DOHH2 (cell line): Measurements from ENCODE around the gene LRRC3B.

ENCODE experiments used
- H3F3A ChIP-seq: fragments of 200-600 bp; sonication (generic), shearing (Covaris generic); 2 replicates; pipeline ENCODE4 v1.6.0; 2016; ENCODE audit warnings: antibody characterized with exemption, mild to moderate bottlenecking; ENCODE audit not compliant: control insufficient read depth, insufficient read depth
- H3K27ac ChIP-seq: fragments of 200-600 bp; sonication (generic); 2 replicates; pipeline ENCODE4 v1.5.1; 2014; ENCODE audit warnings: low read depth, mild to moderate bottlenecking, low read length, moderate library complexity
- H3K27me3 ChIP-seq: fragments of 200-600 bp; sonication (generic); 2 replicates; pipeline ENCODE4 v1.6.1; 2014; ENCODE audit warnings: mild to moderate bottlenecking, low read length, mixed read lengths; ENCODE audit not compliant: control insufficient read depth
- H3K36me3 ChIP-seq: fragments of 200-600 bp; sonication (generic); 2 replicates; pipeline ENCODE4 v1.6.1; 2014; ENCODE audit warnings: mild to moderate bottlenecking, low read length, moderate library complexity, mixed read lengths; ENCODE audit not compliant: control insufficient read depth
- H3K4me1 ChIP-seq: fragments of 200-600 bp; sonication (generic); 2 replicates; pipeline ENCODE4 v1.6.1; 2014; ENCODE audit warnings: mild to moderate bottlenecking, low read length, mixed read lengths; ENCODE audit not compliant: control insufficient read depth
- H3K4me2 ChIP-seq: fragments of 200-600 bp; sonication (generic); 2 replicates; pipeline ENCODE4 v1.6.0; 2014; ENCODE audit warnings: mild to moderate bottlenecking, low read length, moderate library complexity
- H3K4me3 ChIP-seq: fragments of 200-600 bp; sonication (generic); 2 replicates; pipeline ENCODE4 v1.5.1; 2014; ENCODE audit warnings: mild to moderate bottlenecking, low read length, mixed read lengths
- H3K79me2 ChIP-seq: fragments of 200-600 bp; sonication (generic); 2 replicates; pipeline ENCODE4 v1.6.1; 2014; ENCODE audit warnings: mild to moderate bottlenecking, low read length, mixed read lengths; ENCODE audit not compliant: control insufficient read depth
- H3K9me2 ChIP-seq: fragments of 200-600 bp; sonication (generic); replicated peaks from 2 replicates; pipeline ENCODE4 v1.6.1; 2014; ENCODE audit warnings: mild to moderate bottlenecking, low read length, mixed read lengths; ENCODE audit not compliant: control insufficient read depth
- H3K9me3 ChIP-seq: fragments of 200-600 bp; sonication (generic); 2 replicates; pipeline ENCODE4 v1.6.1; 2014; ENCODE audit warnings: antibody characterized with exemption, low read length, mixed read lengths; ENCODE audit not compliant: control insufficient read depth, insufficient read depth
- H4K20me1 ChIP-seq: fragments of 200-600 bp; sonication (generic); 2 replicates; pipeline ENCODE4 v1.6.0; 2014; ENCODE audit warnings: low read depth, mild to moderate bottlenecking, antibody characterized with exemption, low read length, moderate library complexity; ENCODE audit not compliant: control insufficient read depth, insufficient read depth
- CTCF ChIP-seq: fragments of 200-600 bp; sonication (generic); IDR thresholded peaks from one replicate; pipeline ENCODE4 v1.5.1; 2014; ENCODE audit warnings: antibody characterized with exemption, mild to moderate bottlenecking, low read depth, low read length; ENCODE audit not compliant: poor library complexity, severe bottlenecking
- EZH2phosphoT487 ChIP-seq: fragments of 200-600 bp; sonication (generic); IDR thresholded peaks from 2 replicates; pipeline ENCODE4 v1.6.1; 2017; ENCODE audit warnings: borderline replicate concordance, mild to moderate bottlenecking, antibody characterized with exemption, low read length, moderate library complexity, mixed read lengths

Gene LRRC3B

GRCh38 chr3:26614006-26614685, 8.4 kb upstream of the LRRC3B start:
- no peak overlapping the region for H3K4me3 ChIP-seq
- no peak overlapping the region for H3K27ac ChIP-seq
- H3K36me3 ChIP-seq: no peaks in the 10 kb centered on the region
- H3K9me2 ChIP-seq: no peaks in the 10 kb centered on the region
- no peaks in the 10 kb centered on the region for H3F3A ChIP-seq
- H3K4me2 ChIP-seq: no peak overlapping the region
- no peaks in the 10 kb centered on the region for H3K4me1 ChIP-seq
- no peaks in the 10 kb centered on the region for H3K9me3 ChIP-seq
- H4K20me1 ChIP-seq: no peaks in the 10 kb centered on the region
- H3K27me3 ChIP-seq: no peaks in the 10 kb centered on the region
- H3K79me2 ChIP-seq: no peaks in the 10 kb centered on the region
- TF ChIP-seq CTCF (no peak), EZH2phosphoT487 (no peak)

- Histone ChIP-seq H3K79me2 (no peaks in the 10 kb centered on the region), H3K9me3 (peaks cover 8% of the 10 kb centered on the region; the same call in 1 of the 2 replicates), H3K27ac (no peak overlapping the region), H3K4me3 (no peak overlapping the region), H4K20me1 (no peaks in the 10 kb centered on the region), H3K36me3 (no peaks in the 10 kb centered on the region), H3K9me2 (no peaks in the 10 kb centered on the region), H3K4me1 (no peaks in the 10 kb centered on the region), H3F3A (no peaks in the 10 kb centered on the region), H3K4me2 (no peak overlapping the region), H3K27me3 (no peaks in the 10 kb centered on the region)
- TF ChIP-seq CTCF (no peak), EZH2phosphoT487 (no peak)
Observed at GRCh38 chr3:26621176-26621575, 1.4 kb upstream of the LRRC3B start.

- H3K27me3 ChIP-seq: no peaks in the 10 kb centered on the region
- no peaks in the 10 kb centered on the region for H4K20me1 ChIP-seq
- no peak overlapping the region for H3K27ac ChIP-seq
- no peaks in the 10 kb centered on the region for H3K9me2 ChIP-seq
- no peaks in the 10 kb centered on the region for H3K36me3 ChIP-seq
- H3K4me3 ChIP-seq: no peak overlapping the region
- H3K9me3 ChIP-seq: peaks cover 8% of the 10 kb centered on the region; the same call in 1 of the 2 replicates
- TF ChIP-seq EZH2phosphoT487: no peak
- no peak for TF ChIP-seq CTCF
- no peak overlapping the region for H3K4me2 ChIP-seq
- no peaks in the 10 kb centered on the region for H3K79me2 ChIP-seq
- no peaks in the 10 kb centered on the region for H3K4me1 ChIP-seq
- no peaks in the 10 kb centered on the region for H3F3A ChIP-seq
Observed at GRCh38 chr3:26621906-26622620, 509 bp upstream of the LRRC3B start.
